ENCODE data around the gene USP33.
"Not testable (repeated sequence)": the region's sequence is repeated elsewhere in the genome, so short reads cannot be mapped to it uniquely, and the experiment has no call there.

The USP33 gene

GRCh38 chr1:77732090-77732489, 27.6 kb downstream of the USP33 start:
- DNase-seq: no peak

GRCh38 chr1:77725706-77726105, 33.9 kb downstream of the USP33 start:
- DNase-seq: no peak

GRCh38 chr1:77718181-77718580, 41.5 kb downstream of the USP33 start:
- no peak for DNase-seq

GRCh38 chr1:77716065-77716464, 43.6 kb downstream of the USP33 start:
- DNase-seq: no peak

GRCh38 chr1:77709727-77710126, 49.9 kb downstream of the USP33 start:
- DNase-seq: no peak

- no peak for DNase-seq
These were observed 53.3 kb downstream of the USP33 start for GRCh38 chr1:77706321-77706720.

- DNase-seq: no peak
These were observed 54.9 kb downstream of the USP33 start for GRCh38 chr1:77704736-77705135.

- not testable (repeated sequence) for DNase-seq
These were observed 60.0 kb downstream of the USP33 start for GRCh38 chr1:77699673-77700072.

GRCh38 chr1:77697441-77697840, 62.2 kb downstream of the USP33 start:
- no peak for DNase-seq

- no peak for DNase-seq
These were observed 70.7 kb downstream of the USP33 start for GRCh38 chr1:77688939-77689338.

GRCh38 chr1:77687519-77687906, 72.1 kb downstream of the USP33 start:
- DNase-seq: no peak

GRCh38 chr1:77686796-77687518, 72.7 kb downstream of the USP33 start:
- no peak for DNase-seq

GRCh38 chr1:77683160-77684148, 76.2 kb downstream of the USP33 start:
- peak; percentile 82 to 96 for DNase-seq

- peak; percentile 98 to 99 for DNase-seq
These were observed 77.0 kb downstream of the USP33 start, which contains the start of gene ZZZ3 for GRCh38 chr1:77682460-77683159. ZZZ3 (minus strand) TSS chr1:77682658; CDS start chr1:77633354, 49,304 bp downstream.

GRCh38 chr1:77680173-77680572, 79.5 kb downstream of the USP33 start:
- no peak for DNase-seq

- DNase-seq: no peak
These were observed 80.7 kb downstream of the USP33 start for GRCh38 chr1:77678660-77679610.

GRCh38 chr1:77674807-77675206, 84.8 kb downstream of the USP33 start:
- DNase-seq: not testable (repeated sequence)

GRCh38 chr1:77673716-77674355, 85.8 kb downstream of the USP33 start:
- DNase-seq: no peak

- DNase-seq: no peak
These were observed 86.6 kb downstream of the USP33 start for GRCh38 chr1:77673030-77673429.

GRCh38 chr1:77672374-77672773, 87.3 kb downstream of the USP33 start:
- DNase-seq: no peak

- DNase-seq: no peak
These were observed 87.8 kb downstream of the USP33 start for GRCh38 chr1:77671836-77672235.
